Measurements from ENCODE around the gene GPR143. TPM values are rescaled to one million over a fixed set of nuclear protein-coding genes. Genes with fewer than 3 reads are reported as not detected.

The GPR143 gene
- total and polyA plus RNA-seq, 7 experiments from 2014 or later: 0.20 TPM; not detected in 6

GRCh38 chrX:9797384-9798360 is 32.0 kb upstream of the GPR143 start:
- CTCF ChIA-PET: no interaction called here
- Histone ChIP-seq H3K4me1 (ENCODE audit: control insufficient read depth in 2 of 2, insufficient read depth in 2 of 2, low read length in 2 of 2) (no peaks in the 10 kb centered on the region), H3K27me3 (ENCODE audit: control insufficient read depth in 2 of 2, insufficient read depth in 2 of 2, low read length in 2 of 2) (no peaks in the 10 kb centered on the region), H3K4me3 (ENCODE audit: low read length) (no peak overlapping the region), H3K36me3 (ENCODE audit: control insufficient read depth in 2 of 3, insufficient read depth in 3 of 3, low read length in 3 of 3) (no peaks in the 10 kb centered on the region), H3K27ac (ENCODE audit: low read depth, low read length) (no peak overlapping the region), H3K9me3 (ENCODE audit: control insufficient read depth in 2 of 3, low read length in 3 of 3) (no peaks in the 10 kb centered on the region)
- no peak overlapping the region for H3K4me3 Mint-ChIP-seq
- no peak for DNase-seq
- H3K36me3 Mint-ChIP-seq: peaks cover 0 to 13% (median 0%) of the 10 kb centered on the region in 5 donors
- POLR2A ChIA-PET: no interaction called here
- ATAC-seq: no peak
- peaks cover 0 to 26% (median 10%) of the 10 kb centered on the region in 5 donors for H3K27me3 Mint-ChIP-seq
- no peaks in the 10 kb centered on the region for H3K4me1 Mint-ChIP-seq
- no peak overlapping the region for H3K27ac Mint-ChIP-seq
- intact Hi-C loops (cut with micrococcal nuclease): no loop called here
- H3K9me3 Mint-ChIP-seq: peaks cover 0 to 41% (median 14%) of the 10 kb centered on the region in 11 donors

GRCh38 chrX:9794495-9794894 is 28.8 kb upstream of the GPR143 start:
- Histone ChIP-seq H3K4me1 (ENCODE audit: control insufficient read depth in 2 of 2, insufficient read depth in 2 of 2, low read length in 2 of 2) (no peaks in the 10 kb centered on the region), H3K27me3 (ENCODE audit: control insufficient read depth in 2 of 2, insufficient read depth in 2 of 2, low read length in 2 of 2) (no peaks in the 10 kb centered on the region), H3K4me3 (ENCODE audit: low read length) (no peak overlapping the region), H3K27ac (ENCODE audit: low read depth, low read length) (no peak overlapping the region), H3K9me3 (ENCODE audit: control insufficient read depth in 2 of 3, low read length in 3 of 3) (no peaks in the 10 kb centered on the region), H3K36me3 (ENCODE audit: control insufficient read depth in 2 of 3, insufficient read depth in 3 of 3, low read length in 3 of 3) (no peaks in the 10 kb centered on the region)
- H3K27me3 Mint-ChIP-seq: peaks cover 0 to 30% (median 4%) of the 10 kb centered on the region in 5 donors
- peaks cover 0 to 28% (median 9%) of the 10 kb centered on the region in 11 donors for H3K9me3 Mint-ChIP-seq
- intact Hi-C loops (cut with micrococcal nuclease): no loop called here
- ChIA-PET CTCF (no interaction called here), POLR2A (no interaction called here)
- H3K4me3 Mint-ChIP-seq: no peak overlapping the region
- peaks cover 0 to 8% (median 0%) of the 10 kb centered on the region in 5 donors for H3K36me3 Mint-ChIP-seq
- H3K4me1 Mint-ChIP-seq: no peaks in the 10 kb centered on the region
- ATAC-seq (no peak), DNase-seq (no peak)
- H3K27ac Mint-ChIP-seq: no peak overlapping the region

- no peaks in the 10 kb centered on the region for H3K36me3 ChIP-seq (ENCODE audit: control insufficient read depth in 2 of 3, insufficient read depth in 3 of 3, low read length in 3 of 3)
- ATAC-seq (no peak), DNase-seq (no peak)
- H3K27ac ChIP-seq (ENCODE audit: low read depth, low read length): no peak overlapping the region
- Mint-ChIP-seq H3K4me1 (peaks cover 0 to 9% (median 0%) of the 10 kb centered on the region in 7 donors), H3K36me3 (peaks cover 0 to 8% (median 0%) of the 10 kb centered on the region in 5 donors), H3K27me3 (peaks cover 9 to 29% (median 24%) of the 10 kb centered on the region in 5 donors), H3K4me3 (no peak overlapping the region), H3K27ac (no peak overlapping the region), H3K9me3 (peaks cover 0 to 20% (median 8%) of the 10 kb centered on the region in 11 donors)
- no peak overlapping the region for H3K4me3 ChIP-seq (ENCODE audit: low read length)
- intact Hi-C loops (cut with micrococcal nuclease): no loop called here
- POLR2A ChIA-PET: no interaction called here
- CTCF ChIA-PET: interaction anchor here (0.6 kb wide), 1 partner anchor 29 kb away, joined by 3 read pairs; no protein-coding TSS in a partner anchor
- H3K9me3 ChIP-seq (ENCODE audit: control insufficient read depth in 2 of 3, low read length in 3 of 3): no peaks in the 10 kb centered on the region
- no peaks in the 10 kb centered on the region for H3K27me3 ChIP-seq (ENCODE audit: control insufficient read depth in 2 of 2, insufficient read depth in 2 of 2, low read length in 2 of 2)
- no peaks in the 10 kb centered on the region for H3K4me1 ChIP-seq (ENCODE audit: control insufficient read depth in 2 of 2, insufficient read depth in 2 of 2, low read length in 2 of 2)
Observed at GRCh38 chrX:9790866-9791265, 25.2 kb upstream of the GPR143 start.

- intact Hi-C loops (cut with micrococcal nuclease): no loop called here
- DNase-seq (no peak), ATAC-seq (no peak)
- Histone ChIP-seq H3K36me3 (ENCODE audit: control insufficient read depth in 2 of 3, insufficient read depth in 3 of 3, low read length in 3 of 3) (no peaks in the 10 kb centered on the region), H3K27me3 (ENCODE audit: control insufficient read depth in 2 of 2, insufficient read depth in 2 of 2, low read length in 2 of 2) (no peaks in the 10 kb centered on the region), H3K4me1 (ENCODE audit: control insufficient read depth in 2 of 2, insufficient read depth in 2 of 2, low read length in 2 of 2) (no peaks in the 10 kb centered on the region), H3K4me3 (ENCODE audit: low read length) (no peak overlapping the region), H3K9me3 (ENCODE audit: control insufficient read depth in 2 of 3, low read length in 3 of 3) (no peaks in the 10 kb centered on the region), H3K27ac (ENCODE audit: low read depth, low read length) (no peak overlapping the region)
- no peaks in the 10 kb centered on the region for H3K36me3 Mint-ChIP-seq
- ChIA-PET POLR2A (no interaction called here), CTCF (no interaction called here)
- H3K4me3 Mint-ChIP-seq: no peak overlapping the region
- H3K27me3 Mint-ChIP-seq: peaks cover 9 to 32% (median 19%) of the 10 kb centered on the region in 5 donors
- H3K27ac Mint-ChIP-seq: no peak overlapping the region
- H3K4me1 Mint-ChIP-seq: peaks cover 0 to 16% (median 0%) of the 10 kb centered on the region in 7 donors
- peaks cover 0 to 7% (median 0%) of the 10 kb centered on the region in 11 donors for H3K9me3 Mint-ChIP-seq
Observed at GRCh38 chrX:9789555-9789954, 23.9 kb upstream of the GPR143 start.

- Mint-ChIP-seq H3K4me3 (peak overlapping the region in 1 of 10 donors; percentile 25), H3K4me1 (peaks cover 0 to 16% (median 0%) of the 10 kb centered on the region in 7 donors), H3K36me3 (no peaks in the 10 kb centered on the region), H3K27me3 (peaks cover 10 to 38% (median 19%) of the 10 kb centered on the region in 5 donors), H3K27ac (no peak overlapping the region), H3K9me3 (peaks cover 0 to 4% (median 0%) of the 10 kb centered on the region in 11 donors)
- no peak for ATAC-seq
- intact Hi-C loops (cut with micrococcal nuclease): no loop called here
- H3K36me3 ChIP-seq (ENCODE audit: control insufficient read depth in 2 of 3, insufficient read depth in 3 of 3, low read length in 3 of 3): no peaks in the 10 kb centered on the region
- no peak overlapping the region for H3K4me3 ChIP-seq (ENCODE audit: low read length)
- H3K9me3 ChIP-seq (ENCODE audit: control insufficient read depth in 2 of 3, low read length in 3 of 3): no peaks in the 10 kb centered on the region
- H3K27me3 ChIP-seq (ENCODE audit: control insufficient read depth in 2 of 2, insufficient read depth in 2 of 2, low read length in 2 of 2): no peaks in the 10 kb centered on the region
- H3K27ac ChIP-seq (ENCODE audit: low read depth, low read length): no peak overlapping the region
- no peak for DNase-seq
- ChIA-PET CTCF (no interaction called here), POLR2A (no interaction called here)
- H3K4me1 ChIP-seq (ENCODE audit: control insufficient read depth in 2 of 2, insufficient read depth in 2 of 2, low read length in 2 of 2): no peaks in the 10 kb centered on the region
Observed at GRCh38 chrX:9788911-9789310, 23.3 kb upstream of the GPR143 start.

GRCh38 chrX:9786798-9787635 is 21.4 kb upstream of the GPR143 start:
- POLR2A ChIA-PET: interaction anchor here (0.7 kb wide), 1 partner anchor 755 kb away, joined by 3 read pairs; no protein-coding TSS in a partner anchor
- no peaks in the 10 kb centered on the region for H3K27me3 ChIP-seq (ENCODE audit: control insufficient read depth in 2 of 2, insufficient read depth in 2 of 2, low read length in 2 of 2)
- no peaks in the 10 kb centered on the region for H3K36me3 Mint-ChIP-seq

More at GRCh38 chrX:9786798-9787635, 21.4 kb upstream of the GPR143 start:
- no peaks in the 10 kb centered on the region for H3K9me3 Mint-ChIP-seq
- H3K4me3 ChIP-seq (ENCODE audit: low read length): no peak overlapping the region
- no peak overlapping the region for H3K27ac ChIP-seq (ENCODE audit: low read depth, low read length)
- peaks cover 0 to 16% (median 0%) of the 10 kb centered on the region in 7 donors for H3K4me1 Mint-ChIP-seq
- H3K27ac Mint-ChIP-seq: no peak overlapping the region
- peak overlapping the region in 7 of 10 donors; percentile 42 to 79 (median 53) for H3K4me3 Mint-ChIP-seq
- DNase-seq (no peak), ATAC-seq (no peak)
- CTCF ChIA-PET: no interaction called here
- H3K4me1 ChIP-seq (ENCODE audit: control insufficient read depth in 2 of 2, insufficient read depth in 2 of 2, low read length in 2 of 2): no peaks in the 10 kb centered on the region
- intact Hi-C loops (cut with micrococcal nuclease): no loop called here
- H3K36me3 ChIP-seq (ENCODE audit: control insufficient read depth in 2 of 3, insufficient read depth in 3 of 3, low read length in 3 of 3): no peaks in the 10 kb centered on the region
- H3K9me3 ChIP-seq (ENCODE audit: control insufficient read depth in 2 of 3, low read length in 3 of 3): no peaks in the 10 kb centered on the region
- peaks cover 15 to 45% (median 19%) of the 10 kb centered on the region in 5 donors for H3K27me3 Mint-ChIP-seq
